KMS-11 (cell line): ENCODE data around the gene MITF.

ENCODE experiments used
- H2AFZ ChIP-seq: fragments of 200-600 bp; sonication (generic); 2 replicates; pipeline ENCODE4 v1.6.1; 2016; ENCODE audit warnings: antibody characterized with exemption, mixed run types, low read depth
- H3K27ac ChIP-seq: fragments of 200-600 bp; sonication (generic); 2 replicates; pipeline ENCODE4 v1.6.1; 2016; ENCODE audit warnings: mild to moderate bottlenecking, mixed run types
- H3K27me3 ChIP-seq: fragments of 200-600 bp; sonication (generic); 2 replicates; pipeline ENCODE4 v1.6.1; 2017; ENCODE audit warnings: mild to moderate bottlenecking, low read depth, mixed run types, moderate library complexity; ENCODE audit not compliant: insufficient read depth
- H3K36me3 ChIP-seq: fragments of 200-600 bp; sonication (generic); 2 replicates; pipeline ENCODE4 v1.6.1; 2017; ENCODE audit warnings: mild to moderate bottlenecking, mixed run types; ENCODE audit not compliant: insufficient read depth
- H3K4me1 ChIP-seq: fragments of 200-600 bp; sonication (generic); 2 replicates; pipeline ENCODE4 v1.6.1; 2016; ENCODE audit warnings: mild to moderate bottlenecking, low read depth, mixed run types; ENCODE audit not compliant: poor library complexity, severe bottlenecking
- H3K4me2 ChIP-seq: fragments of 200-600 bp; sonication (generic); 2 replicates; pipeline ENCODE4 v1.7.0; 2016; ENCODE audit warnings: mild to moderate bottlenecking, mixed run types
- H3K4me3 ChIP-seq: fragments of 200-600 bp; sonication (generic); IDR thresholded peaks from 2 replicates; pipeline ENCODE4 v1.6.1; 2017; ENCODE audit warnings: low read depth, low read length, mixed read lengths; ENCODE audit not compliant: insufficient read depth
- H3K79me2 ChIP-seq: fragments of 200-600 bp; sonication (generic); 2 replicates; pipeline ENCODE4 v1.6.1; 2016; ENCODE audit warnings: low read depth, mixed run types; ENCODE audit not compliant: insufficient read depth
- H3K9ac ChIP-seq: fragments of 200-600 bp; sonication (generic); 2 replicates; pipeline ENCODE4 v1.6.1; 2016; ENCODE audit warnings: mild to moderate bottlenecking, mixed run types
- H4K20me1 ChIP-seq: fragments of 200-600 bp; sonication (generic); 2 replicates; pipeline ENCODE4 v1.6.1; 2016; ENCODE audit warnings: mild to moderate bottlenecking, mixed run types; ENCODE audit not compliant: insufficient read depth
- TF ChIP-seq, protein P1 (sequence below): fragments of 200-600 bp; sonication (generic); conservative IDR thresholded peaks from 2 replicates; pipeline ENCODE4 v1.6.1; 2017; ENCODE audit warnings: low read depth, mild to moderate bottlenecking, antibody characterized with exemption, low read length, moderate library complexity, mixed read lengths

MITF gene

DNA sequence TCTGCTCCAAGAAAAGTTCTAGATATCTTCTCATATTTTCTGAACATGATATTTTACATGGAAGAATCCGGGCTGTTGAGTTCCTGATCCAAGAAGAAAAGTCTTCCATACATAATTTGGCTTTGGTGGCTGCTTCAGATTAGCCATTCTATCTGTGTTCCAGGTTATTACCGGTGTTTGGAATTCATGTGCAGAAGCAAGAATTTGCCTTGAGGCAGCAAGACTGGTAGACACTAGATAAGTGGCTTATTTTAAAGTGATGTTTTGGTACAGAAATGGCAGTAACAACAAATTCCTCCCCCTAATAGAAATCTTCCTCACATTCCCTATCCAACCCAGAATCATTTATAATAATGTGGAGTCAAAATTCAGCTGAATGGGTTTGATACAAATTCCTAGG lies 29.2 kb downstream of the MITF start:
- H3K4me1 ChIP-seq: peaks cover 34% of the 10 kb centered on the region
- H3K27ac ChIP-seq: no peak overlapping the region
- H3K4me3 ChIP-seq: no peak overlapping the region
- H3K9ac ChIP-seq: no peak overlapping the region
- no peaks in the 10 kb centered on the region for H3K36me3 ChIP-seq
- no peak overlapping the region for H2AFZ ChIP-seq
- TF ChIP-seq, protein P1, sequence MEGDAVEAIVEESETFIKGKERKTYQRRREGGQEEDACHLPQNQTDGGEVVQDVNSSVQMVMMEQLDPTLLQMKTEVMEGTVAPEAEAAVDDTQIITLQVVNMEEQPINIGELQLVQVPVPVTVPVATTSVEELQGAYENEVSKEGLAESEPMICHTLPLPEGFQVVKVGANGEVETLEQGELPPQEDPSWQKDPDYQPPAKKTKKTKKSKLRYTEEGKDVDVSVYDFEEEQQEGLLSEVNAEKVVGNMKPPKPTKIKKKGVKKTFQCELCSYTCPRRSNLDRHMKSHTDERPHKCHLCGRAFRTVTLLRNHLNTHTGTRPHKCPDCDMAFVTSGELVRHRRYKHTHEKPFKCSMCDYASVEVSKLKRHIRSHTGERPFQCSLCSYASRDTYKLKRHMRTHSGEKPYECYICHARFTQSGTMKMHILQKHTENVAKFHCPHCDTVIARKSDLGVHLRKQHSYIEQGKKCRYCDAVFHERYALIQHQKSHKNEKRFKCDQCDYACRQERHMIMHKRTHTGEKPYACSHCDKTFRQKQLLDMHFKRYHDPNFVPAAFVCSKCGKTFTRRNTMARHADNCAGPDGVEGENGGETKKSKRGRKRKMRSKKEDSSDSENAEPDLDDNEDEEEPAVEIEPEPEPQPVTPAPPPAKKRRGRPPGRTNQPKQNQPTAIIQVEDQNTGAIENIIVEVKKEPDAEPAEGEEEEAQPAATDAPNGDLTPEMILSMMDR: no peak
- H3K27me3 ChIP-seq: no peaks in the 10 kb centered on the region
- peaks cover 35% of the 10 kb centered on the region; the same call in 1 of the 2 replicates for H3K79me2 ChIP-seq
- no peak overlapping the region for H3K4me2 ChIP-seq
- no peaks in the 10 kb centered on the region for H4K20me1 ChIP-seq

DNA sequence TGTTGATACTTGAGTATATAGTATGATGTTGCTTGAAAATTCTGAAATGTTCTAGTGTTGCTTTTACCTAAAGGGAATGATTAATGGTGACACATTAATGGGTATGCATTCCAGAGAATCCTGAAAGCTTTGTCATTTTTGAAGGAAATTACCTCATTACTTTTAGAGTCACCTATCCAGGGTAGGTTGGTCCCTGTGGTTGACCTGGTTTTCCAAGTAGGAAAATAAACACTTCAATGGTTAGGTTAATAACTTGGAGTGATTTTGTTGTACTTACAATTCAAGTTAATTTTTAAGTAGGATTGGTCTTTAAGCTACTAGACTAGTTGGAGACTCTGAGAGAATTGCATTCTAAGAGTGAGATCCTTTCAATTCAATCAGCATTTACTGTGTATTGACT lies 31.0 kb downstream of the MITF start:
- Histone ChIP-seq H2AFZ (no peak overlapping the region), H3K27me3 (no peaks in the 10 kb centered on the region), H3K4me2 (no peak overlapping the region), H3K9ac (no peak overlapping the region), H3K36me3 (no peaks in the 10 kb centered on the region), H3K79me2 (peaks cover 22% of the 10 kb centered on the region; the same call in 1 of the 2 replicates), H3K4me3 (no peak overlapping the region), H3K27ac (no peak overlapping the region), H3K4me1 (peaks cover 18% of the 10 kb centered on the region), H4K20me1 (no peaks in the 10 kb centered on the region)
- TF ChIP-seq, protein P1: no peak

DNA sequence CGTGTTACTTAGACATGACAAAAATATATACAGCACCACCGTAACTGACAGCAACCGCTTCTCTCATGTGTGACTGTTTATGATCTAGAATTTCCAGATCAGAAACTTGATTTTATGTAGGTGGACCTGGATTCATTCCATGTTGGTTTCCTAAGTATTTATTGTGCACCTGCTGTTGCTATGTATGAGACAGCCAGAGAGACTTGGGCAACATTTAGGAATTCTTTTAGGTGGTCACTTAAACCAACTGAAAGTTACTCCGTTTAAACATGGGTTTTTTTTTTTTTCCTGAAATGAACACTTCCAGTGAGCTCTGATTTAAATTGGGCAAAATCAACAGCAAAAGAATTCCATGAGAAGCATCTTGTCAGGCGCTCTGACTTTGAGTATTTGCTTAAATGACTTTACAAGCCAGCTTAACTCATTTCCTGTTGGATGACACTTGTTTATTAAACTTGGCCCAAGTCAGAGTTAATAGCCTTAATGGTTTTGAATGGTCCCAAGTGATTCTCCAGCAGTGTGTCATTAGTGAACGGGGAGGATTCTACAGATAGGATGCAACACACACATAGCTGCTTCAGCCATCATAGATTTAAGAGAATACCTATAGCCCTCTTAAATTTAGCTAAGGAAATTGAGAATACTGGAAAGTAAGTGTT lies 31.8 kb downstream of the MITF start:
- Histone ChIP-seq H3K79me2 (peaks cover 13% of the 10 kb centered on the region; the same call in 1 of the 2 replicates), H3K9ac (no peak overlapping the region), H4K20me1 (no peaks in the 10 kb centered on the region), H3K4me2 (no peak overlapping the region), H3K27me3 (no peaks in the 10 kb centered on the region), H3K4me1 (peaks cover 10% of the 10 kb centered on the region), H3K27ac (no peak overlapping the region), H2AFZ (no peak overlapping the region), H3K36me3 (no peaks in the 10 kb centered on the region), H3K4me3 (no peak overlapping the region)
- TF ChIP-seq, protein P1: no peak

DNA sequence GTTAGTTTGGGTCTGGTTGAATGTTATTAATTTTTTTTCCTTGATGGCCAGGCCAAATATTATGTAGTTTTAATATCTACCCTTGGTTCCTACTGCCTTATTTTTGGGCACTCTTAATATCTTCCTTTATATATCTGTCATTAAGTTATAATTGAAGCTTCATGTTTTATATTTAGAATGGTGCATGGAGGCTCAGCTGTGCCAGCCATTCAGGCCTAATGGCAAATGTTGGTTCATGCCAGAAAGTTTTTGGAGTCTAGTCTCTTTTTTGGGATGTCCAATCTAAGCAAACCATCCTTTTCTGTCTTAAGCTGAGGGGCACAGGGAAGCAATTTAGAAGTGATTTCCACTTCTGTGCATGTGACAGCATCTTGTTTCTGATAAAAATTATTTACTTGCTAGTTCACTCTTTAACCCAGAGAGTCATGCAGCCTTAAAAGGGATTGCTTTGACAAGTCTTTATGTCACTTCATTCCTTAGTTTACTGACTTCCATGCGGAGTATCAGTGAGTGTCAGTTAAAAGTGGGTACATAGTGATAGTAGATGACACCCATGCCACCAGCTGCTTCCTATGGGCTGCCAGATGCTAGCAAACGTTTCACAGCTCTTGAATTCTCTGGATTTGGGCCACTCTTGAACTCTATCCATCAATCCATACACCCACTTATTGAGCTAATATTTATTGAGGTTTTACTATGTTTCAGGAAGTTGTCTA lies 33.0 kb downstream of the MITF start:
- TF ChIP-seq, protein P1: no peak
- H3K27ac ChIP-seq: no peak overlapping the region

More for the DNA sequence above, 33.0 kb downstream of the MITF start:
- Histone ChIP-seq H3K27me3 (no peaks in the 10 kb centered on the region), H2AFZ (no peak overlapping the region), H3K4me1 (no peaks in the 10 kb centered on the region), H3K9ac (no peak overlapping the region), H3K36me3 (no peaks in the 10 kb centered on the region), H3K4me3 (no peak overlapping the region), H4K20me1 (no peaks in the 10 kb centered on the region), H3K4me2 (no peak overlapping the region), H3K79me2 (0 out of 2 replicates have a peak, but pooled peaks cover 1% of the 10 kb centered on the region)
